ENCODE results near the gene CDHR5. TPM values are rescaled to one million over a fixed set of nuclear protein-coding genes. Genes with fewer than 3 reads are reported as not detected.

Gene CDHR5
- total and polyA plus RNA-seq, 2 donors (not counting 1 experiment from before 2014, with no cell fraction given): not detected

- no peak overlapping the region for H3K27ac ChIP-seq (ENCODE audit: insufficient read depth, low read length)
- H4K20me1 ChIP-seq (ENCODE audit: control insufficient read depth, extremely low read depth, insufficient read depth, low read length): no peaks in the 10 kb centered on the region
- DNase-seq (ENCODE audit: low read depth in 2 of 2): no peak
- peaks cover 9% of the 10 kb centered on the region for H3K36me3 ChIP-seq (ENCODE audit: control insufficient read depth, insufficient read depth, low read length)
- H2AFZ ChIP-seq (ENCODE audit: low read length): no peak overlapping the region
- H3K4me3 ChIP-seq (replicated peaks in 1 of 4; ENCODE audit: control extremely low read depth in 1 of 4, insufficient read depth in 1 of 4, low read depth in 3 of 4, low read length in 4 of 4): no peak overlapping the region
- H3K79me2 ChIP-seq (ENCODE audit: control insufficient read depth, insufficient read depth, low read length): no peaks in the 10 kb centered on the region
- no peaks in the 10 kb centered on the region for H3K9me3 ChIP-seq (ENCODE audit: control insufficient read depth, insufficient read depth, low read depth, low read length)
- no peak overlapping the region for H3K4me2 ChIP-seq (ENCODE audit: extremely low read depth, insufficient read depth, low read length)
- no peaks in the 10 kb centered on the region for H3K4me1 ChIP-seq (ENCODE audit: control insufficient read depth, extremely low read depth, insufficient read depth, low read length)
- no peak for TF ChIP-seq CTCF (conservative IDR thresholded peaks at IDR 0.05 in 1 of 2, IDR thresholded peaks at IDR 0.05 in 1 of 2; ENCODE audit: low read depth in 1 of 2, low read length in 2 of 2)
- TF ChIP-seq EZH2 (IDR thresholded peaks at IDR 0.05; ENCODE audit: low read length, missing control alignments): no peak
- H3K9ac ChIP-seq (ENCODE audit: insufficient read depth, low read length): no peak overlapping the region
- H3K27me3 ChIP-seq (ENCODE audit: control insufficient read depth, insufficient read depth, low read length): no peaks in the 10 kb centered on the region
Observed at GRCh38 chr11:646214-646613, 21.5 kb upstream of the CDHR5 start.

- H3K9ac ChIP-seq (ENCODE audit: insufficient read depth, low read length): no peak overlapping the region
- DNase-seq (ENCODE audit: low read depth in 2 of 2): no peak
Observed at GRCh38 chr11:645536-645935, 20.8 kb upstream of the CDHR5 start.

GRCh38 chr11:643849-644738 lies 19.3 kb upstream of the CDHR5 start:
- no peak overlapping the region for H3K4me3 ChIP-seq (replicated peaks in 1 of 4; ENCODE audit: control extremely low read depth in 1 of 4, insufficient read depth in 1 of 4, low read depth in 3 of 4, low read length in 4 of 4)
- no peaks in the 10 kb centered on the region for H4K20me1 ChIP-seq (ENCODE audit: control insufficient read depth, extremely low read depth, insufficient read depth, low read length)
- peaks cover 8% of the 10 kb centered on the region for H3K36me3 ChIP-seq (ENCODE audit: control insufficient read depth, insufficient read depth, low read length)
- no peak for TF ChIP-seq CTCF (conservative IDR thresholded peaks at IDR 0.05 in 1 of 2, IDR thresholded peaks at IDR 0.05 in 1 of 2; ENCODE audit: low read depth in 1 of 2, low read length in 2 of 2)
- TF ChIP-seq EZH2 (IDR thresholded peaks at IDR 0.05; ENCODE audit: low read length, missing control alignments): no peak
- no peaks in the 10 kb centered on the region for H3K79me2 ChIP-seq (ENCODE audit: control insufficient read depth, insufficient read depth, low read length)
- H3K4me1 ChIP-seq (ENCODE audit: control insufficient read depth, extremely low read depth, insufficient read depth, low read length): no peaks in the 10 kb centered on the region
- H2AFZ ChIP-seq (ENCODE audit: low read length): no peak overlapping the region
- H3K4me2 ChIP-seq (ENCODE audit: extremely low read depth, insufficient read depth, low read length): no peak overlapping the region
- H3K27me3 ChIP-seq (ENCODE audit: control insufficient read depth, insufficient read depth, low read length): no peaks in the 10 kb centered on the region
- H3K27ac ChIP-seq (ENCODE audit: insufficient read depth, low read length): no peak overlapping the region
- H3K9me3 ChIP-seq (ENCODE audit: control insufficient read depth, insufficient read depth, low read depth, low read length): no peaks in the 10 kb centered on the region
- DNase-seq (ENCODE audit: low read depth in 2 of 2): no peak
- no peak overlapping the region for H3K9ac ChIP-seq (ENCODE audit: insufficient read depth, low read length)

More at GRCh38 chr11:645536-645935, 20.8 kb upstream of the CDHR5 start:
- H3K27me3 ChIP-seq (ENCODE audit: control insufficient read depth, insufficient read depth, low read length): no peaks in the 10 kb centered on the region
- no peak overlapping the region for H2AFZ ChIP-seq (ENCODE audit: low read length)
- H4K20me1 ChIP-seq (ENCODE audit: control insufficient read depth, extremely low read depth, insufficient read depth, low read length): no peaks in the 10 kb centered on the region
- H3K4me1 ChIP-seq (ENCODE audit: control insufficient read depth, extremely low read depth, insufficient read depth, low read length): no peaks in the 10 kb centered on the region
- H3K79me2 ChIP-seq (ENCODE audit: control insufficient read depth, insufficient read depth, low read length): no peaks in the 10 kb centered on the region
- no peak overlapping the region for H3K4me3 ChIP-seq (replicated peaks in 1 of 4; ENCODE audit: control extremely low read depth in 1 of 4, insufficient read depth in 1 of 4, low read depth in 3 of 4, low read length in 4 of 4)
- H3K27ac ChIP-seq (ENCODE audit: insufficient read depth, low read length): no peak overlapping the region
- peaks cover 9% of the 10 kb centered on the region for H3K36me3 ChIP-seq (ENCODE audit: control insufficient read depth, insufficient read depth, low read length)
- no peak for TF ChIP-seq CTCF (conservative IDR thresholded peaks at IDR 0.05 in 1 of 2, IDR thresholded peaks at IDR 0.05 in 1 of 2; ENCODE audit: low read depth in 1 of 2, low read length in 2 of 2)
- no peak overlapping the region for H3K4me2 ChIP-seq (ENCODE audit: extremely low read depth, insufficient read depth, low read length)
- H3K9me3 ChIP-seq (ENCODE audit: control insufficient read depth, insufficient read depth, low read depth, low read length): no peaks in the 10 kb centered on the region

All from fibroblast of lung (primary cell).